GM12878 (cell line): ENCODE data around the gene HDHD3. TPM values are rescaled to one million over a fixed set of nuclear protein-coding genes. Genes with fewer than 3 reads are reported as not detected.
"Not testable (repeated sequence)": the region's sequence is repeated elsewhere in the genome, so short reads cannot be mapped to it uniquely, and the experiment has no call there.

Source experiments
- ATAC-seq: fragments of 200-7000 bp; cut with Tn5 transposase; 3 replicates; pipeline ENCODE4 v1.9.1; 2020; ENCODE audit warnings: mild to moderate bottlenecking, moderate library complexity
- BruUV-seq: library from RNA; stranded (reverse); fragments of 400-500 nt; replicated peaks from 2 replicates; lab custom pipeline; 2021; lab: Mats Ljungman, UMichigan
- CTCF ChIA-PET: fragments of 300-600 bp; sonication (Branson Sonifier 250); formaldehyde crosslinking; extraction: SDS; loops from one replicate; lab custom pipeline; 2021; ENCODE audit warnings: inconsistent platforms; lab: Yijun Ruan, JAX
- POLR2A ChIA-PET: fragments of 350-600 bp; formaldehyde crosslinking; extraction: SDS; loops from one replicate; lab custom pipeline; 2021; ENCODE audit warnings: inconsistent platforms; lab: Charles Lee
- RAD21 ChIA-PET: fragments of 300-600 bp; sonication (Branson Sonifier 250); formaldehyde crosslinking; loops from one replicate; lab custom pipeline; 2023; ENCODE audit warnings: antibody characterized with exemption; ENCODE audit not compliant: unreplicated experiment; lab: Charles Lee
- SMC1A ChIA-PET: fragments of 300-600 bp; sonication (Branson Sonifier 250); formaldehyde crosslinking; loops from one replicate; lab custom pipeline; 2023; ENCODE audit not compliant: unreplicated experiment, uncharacterized antibody; lab: Charles Lee
- DNase-seq: peaks from one replicate; pipeline ENCODE4 v3.0.0-alpha.2; 2011; ENCODE audit warnings: low read depth, low spot score
- FAIRE-seq: peaks from 3 replicates; lab custom pipeline; 2011; peaks lifted over from hg19 to GRCh38; lab: Jason Lieb, UNC
- H2AFZ ChIP-seq: 2 replicates; pipeline ENCODE4 v1.6.0; 2011; ENCODE audit warnings: low read depth, low read length, control low read depth; ENCODE audit not compliant: control insufficient read depth
- H3K27ac ChIP-seq: 2 replicates; pipeline ENCODE4 v1.5.1; 2011; ENCODE audit warnings: control low read depth; ENCODE audit not compliant: control insufficient read depth, insufficient read depth
- H3K27me3 ChIP-seq, 2 experiments: replicated peaks in 1 of 2; 2 replicates each; pipeline versions ENCODE4 v1.6.0 to v1.6.1; 2011; ENCODE audit warnings: low read length in 1 of 2; ENCODE audit not compliant: control insufficient read depth in 2 of 2, insufficient read depth in 2 of 2
- H3K36me3 ChIP-seq, 2 experiments: 2 replicates each; pipeline ENCODE4 v1.5.1; 2011; ENCODE audit warnings: low read length in 1 of 2; ENCODE audit not compliant: control insufficient read depth in 2 of 2, insufficient read depth in 2 of 2
- H3K4me1 ChIP-seq: 2 replicates; pipeline ENCODE4 v1.6.1; 2011; ENCODE audit warnings: mild to moderate bottlenecking, low read length, moderate library complexity, mixed read lengths; ENCODE audit not compliant: control insufficient read depth, insufficient read depth
- H3K4me2 ChIP-seq: 2 replicates; pipeline ENCODE4 v1.6.0; 2011; ENCODE audit warnings: control low read depth; ENCODE audit not compliant: control insufficient read depth, insufficient read depth
- H3K4me3 ChIP-seq: fragments of 200-600 bp; sonication (generic); 2 replicates; pipeline ENCODE4 v1.5.1; 2016
- H3K79me2 ChIP-seq: 2 replicates; pipeline ENCODE4 v1.6.0; 2011; ENCODE audit warnings: low read length; ENCODE audit not compliant: control insufficient read depth, insufficient read depth
- H3K9ac ChIP-seq: 2 replicates; pipeline ENCODE4 v1.8.0; 2011; ENCODE audit warnings: low read length, control low read depth, mixed read lengths; ENCODE audit not compliant: control insufficient read depth, insufficient read depth
- H3K9me3 ChIP-seq: replicated peaks from 3 replicates; pipeline ENCODE4 v1.5.1; 2011; ENCODE audit warnings: mild to moderate bottlenecking, low read length; ENCODE audit not compliant: control insufficient read depth, insufficient read depth
- H4K20me1 ChIP-seq: 2 replicates; pipeline ENCODE4 v1.6.0; 2011; ENCODE audit not compliant: control insufficient read depth, insufficient read depth
- WGBS: methylation state at CpG from one replicate; pipeline ENCODE4 v1.1.6; 2016; ENCODE audit warnings: low lambda C conversion rate; ENCODE audit not compliant: insufficient replicate concordance, insufficient coverage; ENCODE audit errors: missing lambda C conversion rate; 5-methylcytosine and 5-hydroxymethylcytosine counted together
- in situ Hi-C: fragments of 300-500 bp; cut with MboI; formaldehyde crosslinking; loops from 9 replicates; pipeline ENCODE4 v1.14.3; 2018; ENCODE audit warnings: mixed read lengths
- intact Hi-C: fragments of 100-400 bp; cut with micrococcal nuclease; formaldehyde crosslinking; loops from one replicate; pipeline ENCODE4 v1.14.2; 2022; ENCODE audit not compliant: unreplicated experiment
- polyA plus RNA-seq, 11 experiments: library from polyadenylated mRNA; depleted of rRNA in 4 of 11; unstranded in 6 of 11; stranded (reverse) in 5 of 11; fragments of >200 nt; fragmentation: Nextera tagmentation in 4 of 11; fragmentation: Illumina TruSeq in 1 of 11; extraction: Ambion mirVana in 4 of 11; extraction: Trizol in 1 of 11; gene quantifications; 1 replicate in 1 of 11; 2 replicates in 10 of 11; pipeline versions ENCODE4 v1.2.1 to v1.2.3, GENCODE V29; 2011 to 2016; ENCODE audit warnings: inconsistent platforms in 2 of 11, missing spikeins in 2 of 11, low read depth in 1 of 11
- total RNA-seq, 4 experiments: library from RNA; depleted of rRNA in 3 of 4; stranded (reverse); fragments of >200 nt in 3 of 4; fragmentation: Illumina TruSeq in 1 of 4; extraction: Trizol in 1 of 4; gene quantifications; 2 replicates each; pipeline versions ENCODE4 v1.2.1 to v1.2.3, GENCODE V29; 2013 to 2021

The HDHD3 gene
- total and polyA plus RNA-seq, 10 of the 15 experiments (the other 5 are each of a cell fraction or from before 2014, with no cell fraction given) = 1.3 to 29.4 (median 17.9) TPM

DNA sequence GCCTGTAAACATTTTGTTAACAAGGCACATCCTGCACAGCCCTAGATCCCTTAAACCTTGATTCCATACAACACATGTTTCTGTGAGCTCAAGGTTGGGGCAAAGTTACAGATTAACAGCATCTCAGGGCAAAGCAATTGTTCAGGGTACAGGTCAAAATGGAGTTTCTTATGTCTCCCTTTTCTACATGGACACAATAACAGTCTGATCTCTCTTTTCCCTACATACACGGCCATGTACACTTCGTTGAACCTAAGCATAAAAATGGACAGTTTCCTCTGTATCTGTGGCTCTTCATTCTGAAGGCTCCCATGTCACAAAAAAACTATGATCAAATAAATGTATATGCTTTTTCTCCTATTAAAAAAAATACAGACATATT, 3.0 kb upstream of the HDHD3 start:
- ATAC-seq, H4K20me1 ChIP-seq, H3K36me3 ChIP-seq, H3K4me1 ChIP-seq, BruUV-seq, H3K9me3 ChIP-seq, POLR2A ChIA-PET, DNase-seq, H3K9ac ChIP-seq, H3K4me3 ChIP-seq, H3K79me2 ChIP-seq, H3K27ac ChIP-seq, FAIRE-seq, H2AFZ ChIP-seq, H3K27me3 ChIP-seq, RAD21 ChIA-PET, in situ Hi-C loops, H3K4me2 ChIP-seq: not testable (repeated sequence)
- WGBS = 87% methylated on average over 2 of the region's 2 CpGs
- ChIA-PET SMC1A (interaction anchor here (0.6 to 1.2 kb wide), 3 partner anchors 39 to 161 kb away, joined by 3 read pairs; partner anchors contain the start of genes CDC26 and PRPF4), CTCF (interaction anchor here (1.1 to 1.4 kb wide), 3 partner anchors 21 to 28 kb away, joined by 3 to 7 read pairs (median 4); partner anchors contain the start of gene ALAD)
- intact Hi-C loops = loop anchor here (5.0 kb wide), 1 partner anchor 158 kb away; the partner anchor contains the start of genes FKBP15 and SLC31A1

DNA sequence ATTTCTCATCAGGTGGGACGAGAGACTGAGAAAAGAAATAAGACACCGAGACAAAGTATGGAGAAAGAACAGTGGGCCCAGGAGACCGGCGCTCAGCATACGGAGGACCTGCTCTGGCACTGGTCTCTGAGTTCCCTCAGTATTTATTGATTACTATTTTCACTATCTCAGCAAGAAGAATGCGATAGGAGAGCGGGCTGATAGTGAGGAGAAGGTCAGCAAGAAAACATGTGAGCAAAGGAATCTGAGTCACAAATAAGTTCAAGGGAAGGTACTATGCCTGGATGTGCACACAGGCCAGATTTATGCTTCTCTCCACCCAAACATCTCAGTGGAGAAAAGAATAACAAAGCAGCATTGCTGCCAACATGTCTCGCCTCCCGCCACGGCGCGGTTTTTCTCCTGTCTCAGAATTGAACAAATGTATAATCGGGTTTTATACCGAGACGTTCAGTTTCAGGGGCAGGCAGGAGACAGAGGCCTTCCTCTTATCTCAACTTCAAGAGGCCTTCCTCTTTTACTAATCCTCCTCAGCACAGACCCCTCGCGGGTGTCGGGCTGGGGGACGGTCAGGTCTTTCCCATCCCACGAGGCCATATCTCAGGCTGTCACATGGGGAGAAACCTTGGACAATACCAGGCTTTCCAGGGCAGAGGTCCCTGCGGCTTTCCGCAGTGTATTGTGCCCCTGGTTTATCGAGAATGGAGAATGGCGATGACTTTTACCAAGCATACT, 2.5 kb upstream of the HDHD3 start:
- BruUV-seq, DNase-seq, FAIRE-seq, intact Hi-C loops, H4K20me1 ChIP-seq, H3K27ac ChIP-seq, in situ Hi-C loops, H3K9ac ChIP-seq, H3K79me2 ChIP-seq, RAD21 ChIA-PET, H3K4me1 ChIP-seq, H3K4me3 ChIP-seq, H3K36me3 ChIP-seq, H3K9me3 ChIP-seq, H3K27me3 ChIP-seq, H2AFZ ChIP-seq, POLR2A ChIA-PET, H3K4me2 ChIP-seq, ATAC-seq: not testable (repeated sequence)
- CTCF ChIA-PET = interaction anchor here (1.1 to 1.4 kb wide), 3 partner anchors 22 to 28 kb away, joined by 3 to 7 read pairs (median 4); partner anchors contain the start of gene ALAD
- SMC1A ChIA-PET = interaction anchor here (0.6 to 1.2 kb wide), 2 partner anchors 104 to 160 kb away, joined by 3 read pairs; partner anchors contain the start of genes CDC26 and PRPF4
- WGBS = 85% methylated on average over 24 of the region's 24 CpGs
